DOHH2 (cell line): Measurements from ENCODE around the gene TIPIN.

Experiments used
- H3F3A ChIP-seq: fragments of 200-600 bp; sonication (generic), shearing (Covaris generic); 2 replicates; pipeline ENCODE4 v1.6.0; 2016; ENCODE audit warnings: antibody characterized with exemption, mild to moderate bottlenecking; ENCODE audit not compliant: control insufficient read depth, insufficient read depth
- H3K27ac ChIP-seq: fragments of 200-600 bp; sonication (generic); 2 replicates; pipeline ENCODE4 v1.5.1; 2014; ENCODE audit warnings: low read depth, mild to moderate bottlenecking, low read length, moderate library complexity
- H3K27me3 ChIP-seq: fragments of 200-600 bp; sonication (generic); 2 replicates; pipeline ENCODE4 v1.6.1; 2014; ENCODE audit warnings: mild to moderate bottlenecking, low read length, mixed read lengths; ENCODE audit not compliant: control insufficient read depth
- H3K36me3 ChIP-seq: fragments of 200-600 bp; sonication (generic); 2 replicates; pipeline ENCODE4 v1.6.1; 2014; ENCODE audit warnings: mild to moderate bottlenecking, low read length, moderate library complexity, mixed read lengths; ENCODE audit not compliant: control insufficient read depth
- H3K4me1 ChIP-seq: fragments of 200-600 bp; sonication (generic); 2 replicates; pipeline ENCODE4 v1.6.1; 2014; ENCODE audit warnings: mild to moderate bottlenecking, low read length, mixed read lengths; ENCODE audit not compliant: control insufficient read depth
- H3K4me2 ChIP-seq: fragments of 200-600 bp; sonication (generic); 2 replicates; pipeline ENCODE4 v1.6.0; 2014; ENCODE audit warnings: mild to moderate bottlenecking, low read length, moderate library complexity
- H3K4me3 ChIP-seq: fragments of 200-600 bp; sonication (generic); 2 replicates; pipeline ENCODE4 v1.5.1; 2014; ENCODE audit warnings: mild to moderate bottlenecking, low read length, mixed read lengths
- H3K79me2 ChIP-seq: fragments of 200-600 bp; sonication (generic); 2 replicates; pipeline ENCODE4 v1.6.1; 2014; ENCODE audit warnings: mild to moderate bottlenecking, low read length, mixed read lengths; ENCODE audit not compliant: control insufficient read depth
- H3K9me2 ChIP-seq: fragments of 200-600 bp; sonication (generic); replicated peaks from 2 replicates; pipeline ENCODE4 v1.6.1; 2014; ENCODE audit warnings: mild to moderate bottlenecking, low read length, mixed read lengths; ENCODE audit not compliant: control insufficient read depth
- H3K9me3 ChIP-seq: fragments of 200-600 bp; sonication (generic); 2 replicates; pipeline ENCODE4 v1.6.1; 2014; ENCODE audit warnings: antibody characterized with exemption, low read length, mixed read lengths; ENCODE audit not compliant: control insufficient read depth, insufficient read depth
- H4K20me1 ChIP-seq: fragments of 200-600 bp; sonication (generic); 2 replicates; pipeline ENCODE4 v1.6.0; 2014; ENCODE audit warnings: low read depth, mild to moderate bottlenecking, antibody characterized with exemption, low read length, moderate library complexity; ENCODE audit not compliant: control insufficient read depth, insufficient read depth
- CTCF ChIP-seq: fragments of 200-600 bp; sonication (generic); IDR thresholded peaks from one replicate; pipeline ENCODE4 v1.5.1; 2014; ENCODE audit warnings: antibody characterized with exemption, mild to moderate bottlenecking, low read depth, low read length; ENCODE audit not compliant: poor library complexity, severe bottlenecking
- EZH2phosphoT487 ChIP-seq: fragments of 200-600 bp; sonication (generic); IDR thresholded peaks from 2 replicates; pipeline ENCODE4 v1.6.1; 2017; ENCODE audit warnings: borderline replicate concordance, mild to moderate bottlenecking, antibody characterized with exemption, low read length, moderate library complexity, mixed read lengths

TIPIN gene, protein sequence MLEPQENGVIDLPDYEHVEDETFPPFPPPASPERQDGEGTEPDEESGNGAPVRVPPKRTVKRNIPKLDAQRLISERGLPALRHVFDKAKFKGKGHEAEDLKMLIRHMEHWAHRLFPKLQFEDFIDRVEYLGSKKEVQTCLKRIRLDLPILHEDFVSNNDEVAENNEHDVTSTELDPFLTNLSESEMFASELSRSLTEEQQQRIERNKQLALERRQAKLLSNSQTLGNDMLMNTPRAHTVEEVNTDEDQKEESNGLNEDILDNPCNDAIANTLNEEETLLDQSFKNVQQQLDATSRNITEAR

GRCh38 chr15:66356359-66357236, at the start of gene TIPIN:
Gene TIPIN (minus strand): TSS chr15:66356685. CDS start chr15:66352947, 3,738 bp downstream.
- H3K9me2 ChIP-seq: no peaks in the 10 kb centered on the region
- H3K79me2 ChIP-seq: peaks cover 38% of the 10 kb centered on the region
- peak within 1 kb of the TSS; percentile 76 for H3K4me3 ChIP-seq
- H3K27me3 ChIP-seq: no peaks in the 10 kb centered on the region
- no peak for TF ChIP-seq EZH2phosphoT487
- no peak for TF ChIP-seq CTCF
- no peaks in the 10 kb centered on the region for H4K20me1 ChIP-seq
- peaks cover 37% of the 10 kb centered on the region for H3K36me3 ChIP-seq
- H3K27ac ChIP-seq: peak within 1 kb of the TSS; percentile 78
- H3K4me1 ChIP-seq: peaks cover 57% of the 10 kb centered on the region
- H3F3A ChIP-seq: peaks cover 13% of the 10 kb centered on the region
- peak within 1 kb of the TSS; percentile 66 for H3K4me2 ChIP-seq
- no peaks in the 10 kb centered on the region for H3K9me3 ChIP-seq

- Histone ChIP-seq H3K27ac (no peak overlapping the region), H3K9me3 (no peaks in the 10 kb centered on the region), H3K9me2 (no peaks in the 10 kb centered on the region), H3F3A (peaks cover 15% of the 10 kb centered on the region), H3K36me3 (peaks cover 23% of the 10 kb centered on the region), H3K79me2 (peaks cover 100% of the 10 kb centered on the region), H4K20me1 (peaks cover 45% of the 10 kb centered on the region), H3K4me1 (peaks cover 92% of the 10 kb centered on the region), H3K27me3 (no peaks in the 10 kb centered on the region), H3K4me3 (no peak overlapping the region), H3K4me2 (no peak overlapping the region)
- TF ChIP-seq EZH2phosphoT487 (no peak), CTCF (no peak)
Measured at GRCh38 chr15:66405615-66406014, 49.1 kb upstream of the TIPIN start.

DNA sequence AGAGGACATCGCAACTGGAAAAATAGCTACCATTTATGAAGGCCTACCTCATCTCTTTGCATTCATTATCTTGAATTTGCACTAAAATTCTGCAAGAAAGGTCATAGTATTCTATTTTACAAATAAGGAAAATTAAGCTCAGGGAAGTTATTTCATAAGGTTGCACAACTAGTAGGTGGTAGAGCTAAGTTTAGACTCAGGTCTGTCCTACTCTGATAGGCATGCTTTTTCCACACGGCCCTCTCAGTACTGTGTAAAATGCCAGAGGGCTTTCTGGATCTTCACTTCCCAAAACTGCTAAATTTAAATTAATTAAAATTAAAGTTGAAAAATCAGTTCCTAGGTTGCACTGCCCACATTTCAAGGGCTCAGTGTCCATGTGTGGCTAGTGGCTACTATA, 48.5 kb upstream of the TIPIN start:
- Histone ChIP-seq H3K9me3 (no peaks in the 10 kb centered on the region), H3F3A (peaks cover 21% of the 10 kb centered on the region), H3K4me3 (no peak overlapping the region), H3K27me3 (no peaks in the 10 kb centered on the region), H3K27ac (no peak overlapping the region), H3K4me1 (peaks cover 92% of the 10 kb centered on the region), H3K9me2 (no peaks in the 10 kb centered on the region), H4K20me1 (peaks cover 42% of the 10 kb centered on the region), H3K79me2 (peaks cover 100% of the 10 kb centered on the region), H3K36me3 (peaks cover 18% of the 10 kb centered on the region), H3K4me2 (no peak overlapping the region)
- no peak for TF ChIP-seq CTCF
- no peak for TF ChIP-seq EZH2phosphoT487
